Measurements from ENCODE around the gene CEP19.
"Not testable (repeated sequence)": the region's sequence is repeated elsewhere in the genome, so short reads cannot be mapped to it uniquely, and the experiment has no call there.

CEP19 gene

GRCh38 chr3:196726788-196727675, 15.0 kb upstream of the CEP19 start:
- DNase-seq (ENCODE audit: low read depth), result no peak
- no peak for TF ChIP-seq CTCF (IDR thresholded peaks at IDR 0.05; ENCODE audit: control insufficient read depth, insufficient read depth, low read depth, low read length, missing control alignments)
- no peak overlapping the region for H3K4me3 ChIP-seq (ENCODE audit: control insufficient read depth, low read depth, low read length)

GRCh38 chr3:196721097-196721496, 9.0 kb upstream of the CEP19 start:
- no peak for TF ChIP-seq CTCF (IDR thresholded peaks at IDR 0.05; ENCODE audit: control insufficient read depth, insufficient read depth, low read depth, low read length, missing control alignments)
- no peak for DNase-seq (ENCODE audit: low read depth)
- no peak overlapping the region for H3K4me3 ChIP-seq (ENCODE audit: control insufficient read depth, low read depth, low read length)

GRCh38 chr3:196717162-196717561, 5.1 kb upstream of the CEP19 start:
- not testable (repeated sequence) for H3K4me3 ChIP-seq (ENCODE audit: control insufficient read depth, low read depth, low read length)

GRCh38 chr3:196712514-196713413, 714 bp upstream of the CEP19 start:
- H3K4me3 ChIP-seq (ENCODE audit: control insufficient read depth, low read depth, low read length), result peak overlapping the region; percentile 92
- DNase-seq (ENCODE audit: low read depth), result no peak
- no peak for TF ChIP-seq CTCF (IDR thresholded peaks at IDR 0.05; ENCODE audit: control insufficient read depth, insufficient read depth, low read depth, low read length, missing control alignments)

More at GRCh38 chr3:196717162-196717561, 5.1 kb upstream of the CEP19 start:
- DNase-seq (ENCODE audit: low read depth), result not testable (repeated sequence)

- TF ChIP-seq CTCF (IDR thresholded peaks at IDR 0.05; ENCODE audit: control insufficient read depth, insufficient read depth, low read depth, low read length, missing control alignments), result no peak
- DNase-seq (ENCODE audit: low read depth), result no peak
- no peak overlapping the region for H3K4me3 ChIP-seq (ENCODE audit: control insufficient read depth, low read depth, low read length)
These were observed 3.6 kb downstream of the CEP19 start for GRCh38 chr3:196708467-196708866.

- DNase-seq (ENCODE audit: low read depth), result no peak
- no peak overlapping the region for H3K4me3 ChIP-seq (ENCODE audit: control insufficient read depth, low read depth, low read length)
- no peak for TF ChIP-seq CTCF (IDR thresholded peaks at IDR 0.05; ENCODE audit: control insufficient read depth, insufficient read depth, low read depth, low read length, missing control alignments)
These were observed 4.5 kb downstream of the CEP19 start for GRCh38 chr3:196707566-196707965.

GRCh38 chr3:196706731-196707130, 5.3 kb downstream of the CEP19 start:
- no peak overlapping the region for H3K4me3 ChIP-seq (ENCODE audit: control insufficient read depth, low read depth, low read length)
- DNase-seq (ENCODE audit: low read depth), result no peak
- no peak for TF ChIP-seq CTCF (IDR thresholded peaks at IDR 0.05; ENCODE audit: control insufficient read depth, insufficient read depth, low read depth, low read length, missing control alignments)
